ENCODE data around the gene POLR2I. TPM values are rescaled to one million over a fixed set of nuclear protein-coding genes. Genes with fewer than 3 reads are reported as not detected.

POLR2I gene
- total RNA-seq, 1 experiment from 2014 or later: 146 TPM

DNA sequence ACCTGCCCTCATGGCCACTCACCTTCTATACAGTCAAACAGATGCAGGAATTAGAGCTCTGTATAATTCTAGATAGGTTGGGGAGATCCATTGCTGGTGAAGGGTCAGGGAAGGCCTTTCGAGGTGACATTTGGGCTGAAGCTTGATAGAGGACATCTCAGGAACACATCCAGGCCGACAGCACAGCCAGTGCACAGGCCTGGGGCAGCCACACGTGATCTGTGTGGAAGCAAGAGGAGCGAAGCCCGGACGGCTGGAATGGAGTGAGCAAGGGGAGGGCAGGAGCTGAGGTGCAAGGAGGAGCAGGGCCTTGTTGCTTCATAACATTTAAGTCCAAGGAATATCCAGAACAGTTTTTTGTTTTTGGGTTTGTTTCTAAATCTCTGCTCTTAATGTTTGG, 8.2 kb downstream of the POLR2I start:
- Mint-ChIP-seq H3K27me3 (ENCODE audit: low read depth) (no peaks in the 10 kb centered on the region; the same call in 1 of the 2 replicates), H3K9me3 (no peaks in the 10 kb centered on the region), H3K4me3 (0 out of 5 replicates have a peak overlapping the region, but pooled peaks of 1 of the 2 experiments have one; percentile 31), H3K4me1 (peaks cover 23 to 25% of the 10 kb centered on the region in 2 experiments), H3K27ac (peak overlapping the region in 2 of 3 experiments; percentile 92 to 93; a peak in 5 of 7 replicates), H3K36me3 (ENCODE audit: insufficient read depth in 1 of 3, low read depth in 3 of 3) (peaks cover 24 to 56% (median 44%) of the 10 kb centered on the region in 3 experiments)
- no peak overlapping the region for H2BK12ac ChIP-seq (ENCODE audit: insufficient read length, low read depth, low read length)
- no peaks in the 10 kb centered on the region for H3K9me3 ChIP-seq (ENCODE audit: control insufficient read depth, low read depth, low read length)
- H4K91ac ChIP-seq (ENCODE audit: insufficient read length, low read depth, low read length): no peak overlapping the region
- TF ChIP-seq CTCF (conservative IDR thresholded peaks at IDR 0.05): no peak
- H3K4ac ChIP-seq (ENCODE audit: low read depth, low read length): no peak overlapping the region
- no peak overlapping the region for H4K5ac ChIP-seq (ENCODE audit: insufficient read length, low read depth, low read length)
- H3K9ac ChIP-seq (ENCODE audit: extremely low read depth, insufficient read length, low read length): no peak overlapping the region
- H2BK15ac ChIP-seq (ENCODE audit: low read depth, low read length): no peak overlapping the region
- H3K18ac ChIP-seq (ENCODE audit: insufficient read length, low read depth, low read length): no peak overlapping the region
- H3K4me1 ChIP-seq (ENCODE audit: insufficient read depth, low read length): no peaks in the 10 kb centered on the region; the same call in 1 of the 2 replicates
- H3K79me2 ChIP-seq (ENCODE audit: insufficient read depth, low read length): no peaks in the 10 kb centered on the region
- H3K23me2 ChIP-seq (ENCODE audit: insufficient read length, low read depth, low read length, poor library complexity, severe bottlenecking): no peaks in the 10 kb centered on the region
- H2BK20ac ChIP-seq (ENCODE audit: low read depth, low read length, poor library complexity, severe bottlenecking): no peak overlapping the region
- no peaks in the 10 kb centered on the region for H3K27me3 ChIP-seq (ENCODE audit: insufficient read depth, low read length)
- H3K4me2 ChIP-seq (ENCODE audit: insufficient read depth, insufficient read length, low read length): no peak overlapping the region
- no peak overlapping the region for H3K23ac ChIP-seq (ENCODE audit: insufficient read length, low read depth, low read length)
- WGBS (ENCODE audit: extremely low coverage, insufficient read length, low lambda C conversion rate): no CpG with 5 or more reads among the region's 6 CpGs
- no peak for DNase-seq
- no peak overlapping the region for H2AFZ ChIP-seq (ENCODE audit: low read length)
- no peak overlapping the region for H3T11ph ChIP-seq (ENCODE audit: low read length)
- H2BK120ac ChIP-seq (ENCODE audit: low read depth, low read length, poor library complexity, severe bottlenecking): no peak overlapping the region
- no peak overlapping the region for H2AK5ac ChIP-seq (ENCODE audit: insufficient read length, low read length)
- no peak overlapping the region for H3K56ac ChIP-seq (ENCODE audit: insufficient read length, low read depth, low read length)
- no peak overlapping the region for H3K14ac ChIP-seq (ENCODE audit: insufficient read depth, low read length)
- no peak overlapping the region for H3K27ac ChIP-seq (ENCODE audit: insufficient read length, low read depth, low read length)
- H2BK5ac ChIP-seq (ENCODE audit: insufficient read length, low read length): no peak overlapping the region
- H3K79me1 ChIP-seq (ENCODE audit: insufficient read depth, low read depth, low read length, poor library complexity, severe bottlenecking): no peaks in the 10 kb centered on the region
- H4K8ac ChIP-seq (replicated peaks; ENCODE audit: insufficient read length, low read depth, low read length): no peak overlapping the region
- no peaks in the 10 kb centered on the region for H4K20me1 ChIP-seq (ENCODE audit: control insufficient read depth, insufficient read depth, insufficient read length)

Measured in H9 (cell line).